ENCODE data around the gene SEMA3C. TPM values are rescaled to one million over a fixed set of nuclear protein-coding genes. Genes with fewer than 3 reads are reported as not detected.

SEMA3C gene
- total RNA-seq, 2 experiments from 2014 or later = not detected

DNA sequence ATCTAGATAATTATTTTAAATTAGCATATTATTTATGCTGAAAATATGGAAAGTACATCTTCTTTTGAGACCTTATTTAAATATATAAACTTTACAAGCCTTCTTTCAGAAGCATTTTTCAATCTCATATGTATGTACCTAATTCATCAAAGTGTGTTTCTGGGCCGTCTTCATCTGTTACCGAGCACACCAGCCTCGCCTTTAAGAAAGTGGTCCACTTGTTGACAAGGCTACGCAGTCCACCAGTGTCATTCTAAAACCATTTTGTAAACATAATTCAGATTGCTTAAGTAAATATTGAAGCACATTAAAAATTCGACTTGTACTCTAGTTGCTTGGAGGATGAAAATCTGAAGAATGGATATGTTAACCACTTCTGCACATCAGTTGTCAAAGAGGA lies 116.3 kb downstream of the SEMA3C start:
- no peaks in the 10 kb centered on the region for H3K4me1 Mint-ChIP-seq
- intact Hi-C loops (cut with DNase I, micrococcal nuclease) = no loop called here
- ATAC-seq (no peak), DNase-seq (no peak)
- ChIA-PET CTCF (no interaction called here), POLR2A (no interaction called here)
- H3K27me3 Mint-ChIP-seq = no peaks in the 10 kb centered on the region
- no peaks in the 10 kb centered on the region for H3K36me3 Mint-ChIP-seq (ENCODE audit: low read depth)
- no peak overlapping the region for H3K27ac Mint-ChIP-seq
- no peak overlapping the region for H3K4me3 Mint-ChIP-seq
- H3K9me3 Mint-ChIP-seq (ENCODE audit: low read depth) = no peaks in the 10 kb centered on the region

DNA sequence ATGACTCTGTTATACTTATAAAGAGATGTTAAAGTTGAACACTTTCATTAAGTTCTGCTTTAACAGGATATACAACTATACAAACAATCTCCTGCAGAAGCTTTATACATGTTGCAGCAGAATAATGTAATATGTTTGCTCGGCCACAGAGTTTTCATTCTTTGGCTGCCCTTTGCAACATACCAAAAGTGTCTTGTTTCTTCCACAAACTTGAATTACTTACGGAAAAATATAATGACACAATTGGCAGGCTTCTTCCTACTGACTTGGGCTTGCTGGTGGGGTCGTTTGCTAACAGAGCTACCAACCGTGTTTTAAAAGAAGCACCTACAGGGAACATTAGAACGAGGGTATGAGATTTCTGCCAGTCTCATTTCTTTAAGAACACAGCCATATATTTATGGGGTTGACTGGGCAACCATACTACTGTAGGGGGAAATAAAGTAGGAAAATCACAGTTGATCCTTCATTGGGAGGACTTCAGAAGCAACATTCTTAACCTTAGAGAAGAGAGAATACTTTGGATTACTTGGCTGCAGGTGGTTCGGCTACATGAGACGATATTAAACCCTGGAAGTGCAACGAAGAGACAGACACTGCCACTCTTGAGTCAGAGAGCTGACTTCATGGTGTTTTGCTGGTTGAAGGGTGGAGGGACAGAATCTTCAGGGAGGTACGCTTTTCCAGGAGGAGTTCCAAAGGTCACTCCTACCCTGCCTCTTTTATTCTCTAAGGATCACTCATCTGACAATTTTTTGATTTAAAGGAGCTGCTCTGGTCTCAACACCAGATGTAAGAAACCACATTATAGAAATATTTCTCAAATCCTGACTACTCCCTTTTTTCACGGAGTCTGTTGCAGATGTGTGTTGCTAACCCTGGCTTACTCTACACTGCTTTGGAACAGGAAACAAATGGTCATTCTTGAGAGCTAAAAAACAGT lies 123.9 kb downstream of the SEMA3C start:
- no peaks in the 10 kb centered on the region for H3K27me3 Mint-ChIP-seq
- H3K4me1 Mint-ChIP-seq = no peaks in the 10 kb centered on the region
- no peak overlapping the region for H3K4me3 Mint-ChIP-seq
- intact Hi-C loops (cut with DNase I, micrococcal nuclease) = no loop called here
- H3K9me3 Mint-ChIP-seq (ENCODE audit: low read depth) = no peaks in the 10 kb centered on the region
- ATAC-seq (no peak), DNase-seq (no peak)
- POLR2A ChIA-PET = no interaction called here
- CTCF ChIA-PET = no interaction called here
- no peaks in the 10 kb centered on the region for H3K36me3 Mint-ChIP-seq (ENCODE audit: low read depth)
- no peak overlapping the region for H3K27ac Mint-ChIP-seq

GRCh38 chr7:80791509-80791929 lies 127.3 kb downstream of the SEMA3C start:
- Mint-ChIP-seq H3K27ac (no peak overlapping the region), H3K27me3 (no peaks in the 10 kb centered on the region), H3K4me1 (no peaks in the 10 kb centered on the region), H3K36me3 (ENCODE audit: low read depth) (no peaks in the 10 kb centered on the region), H3K4me3 (no peak overlapping the region), H3K9me3 (ENCODE audit: low read depth) (no peaks in the 10 kb centered on the region)
- no peak for DNase-seq
- no peak for ATAC-seq
- intact Hi-C loops (cut with DNase I, micrococcal nuclease) = no loop called here
- ChIA-PET CTCF (no interaction called here), POLR2A (no interaction called here)

DNA sequence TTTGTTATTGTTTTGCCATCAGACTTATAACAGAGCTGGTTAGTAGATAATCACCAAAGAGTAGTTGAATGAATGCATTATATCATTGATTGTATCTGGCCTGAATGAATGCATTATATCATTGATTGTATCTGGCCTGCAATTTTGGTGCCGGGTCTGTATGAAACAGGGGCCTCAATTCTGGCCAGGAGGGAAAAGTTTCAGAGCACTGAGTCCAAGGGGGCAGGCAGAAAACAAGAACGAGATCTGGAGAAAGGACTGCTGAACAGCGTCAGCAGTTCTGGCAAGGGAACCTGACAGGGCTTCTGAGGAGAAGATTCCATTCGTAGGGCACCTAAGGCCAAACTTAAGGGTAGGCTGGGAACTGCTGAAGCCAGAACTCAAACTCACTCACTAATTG lies 128.0 kb downstream of the SEMA3C start:
- Mint-ChIP-seq H3K4me3 (no peak overlapping the region), H3K4me1 (no peaks in the 10 kb centered on the region), H3K27ac (no peak overlapping the region), H3K9me3 (ENCODE audit: low read depth) (no peaks in the 10 kb centered on the region), H3K27me3 (no peaks in the 10 kb centered on the region), H3K36me3 (ENCODE audit: low read depth) (no peaks in the 10 kb centered on the region)
- no peak for DNase-seq
- no peak for ATAC-seq
- intact Hi-C loops (cut with DNase I, micrococcal nuclease) = no loop called here
- CTCF ChIA-PET = no interaction called here
- POLR2A ChIA-PET = no interaction called here

DNA sequence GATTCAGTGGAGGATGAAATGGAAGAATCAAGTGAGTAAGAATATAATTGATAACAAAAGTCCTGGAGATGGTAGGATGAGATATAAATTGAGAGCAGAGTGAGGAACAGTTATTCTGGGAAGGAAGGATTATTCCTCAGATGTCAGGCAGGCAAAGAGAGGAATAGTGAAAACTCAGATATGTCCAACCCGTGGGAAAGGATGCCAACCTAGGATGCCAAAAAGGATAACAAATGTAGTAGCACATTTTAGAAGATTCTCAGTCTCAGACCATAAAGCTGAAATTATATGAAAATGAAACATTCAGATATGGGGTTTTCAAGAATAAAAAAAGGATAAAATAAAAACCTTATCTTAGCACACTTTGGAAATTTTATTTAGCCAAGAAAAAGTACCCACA lies 131.1 kb downstream of the SEMA3C start:
- intact Hi-C loops (cut with DNase I, micrococcal nuclease) = no loop called here
- ChIA-PET CTCF (no interaction called here), POLR2A (no interaction called here)
- Mint-ChIP-seq H3K4me3 (no peak overlapping the region), H3K36me3 (ENCODE audit: low read depth) (no peaks in the 10 kb centered on the region), H3K4me1 (no peaks in the 10 kb centered on the region), H3K27ac (no peak overlapping the region), H3K27me3 (no peaks in the 10 kb centered on the region), H3K9me3 (ENCODE audit: low read depth) (no peaks in the 10 kb centered on the region)
- DNase-seq (no peak), ATAC-seq (no peak)

- Mint-ChIP-seq H3K36me3 (ENCODE audit: low read depth) (no peaks in the 10 kb centered on the region), H3K4me3 (no peak overlapping the region), H3K27me3 (no peaks in the 10 kb centered on the region), H3K27ac (no peak overlapping the region), H3K4me1 (no peaks in the 10 kb centered on the region), H3K9me3 (ENCODE audit: low read depth) (no peaks in the 10 kb centered on the region)
- intact Hi-C loops (cut with DNase I, micrococcal nuclease) = no loop called here
- no peak for DNase-seq
- POLR2A ChIA-PET = no interaction called here
- no peak for ATAC-seq
- CTCF ChIA-PET = no interaction called here
These were observed 132.8 kb downstream of the SEMA3C start for GRCh38 chr7:80785961-80786536.

GRCh38 chr7:80785276-80785675 lies 133.6 kb downstream of the SEMA3C start:
- no peak for ATAC-seq
- CTCF ChIA-PET = no interaction called here
- H3K36me3 Mint-ChIP-seq (ENCODE audit: low read depth) = no peaks in the 10 kb centered on the region

DNA sequence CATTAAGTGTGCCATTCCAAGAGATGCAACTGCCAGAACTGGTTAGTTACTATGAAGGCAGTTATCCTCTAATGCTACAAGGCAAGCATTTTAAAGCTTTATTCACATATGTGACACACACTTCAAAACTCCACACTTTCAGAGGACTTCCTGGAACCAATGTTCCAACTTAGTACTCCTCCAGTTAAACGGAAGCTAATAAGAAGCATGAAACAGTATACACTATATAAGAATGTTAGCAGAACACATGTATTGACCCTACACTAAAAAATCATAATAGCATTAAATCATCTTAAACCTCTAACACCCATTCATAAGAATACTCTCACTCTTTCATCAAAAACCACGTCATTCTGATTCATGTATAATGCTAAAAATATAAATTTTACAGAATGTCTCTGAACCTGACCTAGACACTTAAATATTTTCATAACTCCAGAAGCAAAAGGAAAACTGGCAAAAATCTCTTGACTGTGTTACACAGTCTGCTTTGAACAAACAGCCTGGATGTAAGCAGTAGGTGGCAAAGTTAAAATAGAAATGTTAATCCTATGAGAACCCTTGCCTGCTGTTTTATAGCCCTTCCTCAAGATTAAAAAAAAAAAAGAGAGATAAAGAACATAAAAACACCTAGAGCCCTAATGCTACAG lies 135.0 kb downstream of the SEMA3C start:
- no peak for DNase-seq
- ATAC-seq = no peak
- H3K4me1 Mint-ChIP-seq = no peaks in the 10 kb centered on the region
- no peak overlapping the region for H3K4me3 Mint-ChIP-seq
- CTCF ChIA-PET = no interaction called here
- H3K9me3 Mint-ChIP-seq (ENCODE audit: low read depth) = no peaks in the 10 kb centered on the region
- H3K36me3 Mint-ChIP-seq (ENCODE audit: low read depth) = no peaks in the 10 kb centered on the region
- H3K27me3 Mint-ChIP-seq = no peaks in the 10 kb centered on the region
- POLR2A ChIA-PET = no interaction called here
- intact Hi-C loops (cut with DNase I, micrococcal nuclease) = no loop called here
- H3K27ac Mint-ChIP-seq = no peak overlapping the region

More at GRCh38 chr7:80785276-80785675, 133.6 kb downstream of the SEMA3C start:
- Mint-ChIP-seq H3K9me3 (ENCODE audit: low read depth) (no peaks in the 10 kb centered on the region), H3K4me3 (no peak overlapping the region), H3K27ac (no peak overlapping the region), H3K27me3 (no peaks in the 10 kb centered on the region), H3K4me1 (no peaks in the 10 kb centered on the region)
- POLR2A ChIA-PET = no interaction called here
- DNase-seq = no peak
- intact Hi-C loops (cut with DNase I, micrococcal nuclease) = no loop called here

- H3K27me3 Mint-ChIP-seq = no peaks in the 10 kb centered on the region
These were observed 135.6 kb downstream of the SEMA3C start for GRCh38 chr7:80783186-80783677.

DNA sequence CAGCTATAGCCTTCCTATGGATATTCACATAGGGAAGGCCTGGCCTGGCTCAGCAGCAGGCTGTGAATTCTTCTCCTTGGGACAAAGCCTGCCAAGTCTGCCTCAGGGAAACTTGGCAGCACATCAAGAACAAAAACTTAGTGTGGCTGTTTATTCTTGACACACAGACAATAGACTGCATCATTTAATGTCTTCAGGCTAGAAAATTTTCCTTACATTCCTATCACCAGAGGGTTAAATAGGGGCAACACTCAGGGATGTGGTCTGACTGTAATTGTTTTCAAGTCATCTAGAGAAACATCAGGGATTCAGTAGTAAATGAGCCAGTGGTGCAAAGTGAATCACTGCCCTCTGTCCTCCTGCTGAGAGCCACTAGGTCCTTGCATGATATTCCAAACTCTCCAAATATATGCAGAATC lies 137.3 kb downstream of the SEMA3C start:
- Mint-ChIP-seq H3K27me3 (no peaks in the 10 kb centered on the region), H3K36me3 (ENCODE audit: low read depth) (no peaks in the 10 kb centered on the region), H3K4me1 (no peaks in the 10 kb centered on the region), H3K4me3 (no peak overlapping the region), H3K9me3 (ENCODE audit: low read depth) (no peaks in the 10 kb centered on the region), H3K27ac (no peak overlapping the region)
- intact Hi-C loops (cut with DNase I, micrococcal nuclease) = no loop called here
- ChIA-PET POLR2A (no interaction called here), CTCF (no interaction called here)
- DNase-seq = no peak
- no peak for ATAC-seq

More at GRCh38 chr7:80783186-80783677, 135.6 kb downstream of the SEMA3C start:
- no peak for ATAC-seq
- ChIA-PET POLR2A (no interaction called here), CTCF (no interaction called here)
- H3K4me1 Mint-ChIP-seq = no peaks in the 10 kb centered on the region
- no peaks in the 10 kb centered on the region for H3K36me3 Mint-ChIP-seq (ENCODE audit: low read depth)
- intact Hi-C loops (cut with DNase I, micrococcal nuclease) = no loop called here
- no peak overlapping the region for H3K27ac Mint-ChIP-seq
- no peaks in the 10 kb centered on the region for H3K9me3 Mint-ChIP-seq (ENCODE audit: low read depth)
- no peak for DNase-seq
- no peak overlapping the region for H3K4me3 Mint-ChIP-seq

- no peak for DNase-seq
- intact Hi-C loops (cut with DNase I, micrococcal nuclease) = no loop called here
- no peaks in the 10 kb centered on the region for H3K9me3 Mint-ChIP-seq (ENCODE audit: low read depth)
- CTCF ChIA-PET = no interaction called here
- POLR2A ChIA-PET = interaction anchor here (0.6 kb wide), 1 partner anchor 71 kb away, joined by 10 read pairs; no protein-coding TSS in a partner anchor
- H3K36me3 Mint-ChIP-seq (ENCODE audit: low read depth) = no peaks in the 10 kb centered on the region
- no peaks in the 10 kb centered on the region for H3K4me1 Mint-ChIP-seq
- H3K27me3 Mint-ChIP-seq = no peaks in the 10 kb centered on the region
- no peak overlapping the region for H3K27ac Mint-ChIP-seq
- ATAC-seq = no peak
- no peak overlapping the region for H3K4me3 Mint-ChIP-seq
These were observed 137.7 kb downstream of the SEMA3C start for GRCh38 chr7:80781146-80781545.

DNA sequence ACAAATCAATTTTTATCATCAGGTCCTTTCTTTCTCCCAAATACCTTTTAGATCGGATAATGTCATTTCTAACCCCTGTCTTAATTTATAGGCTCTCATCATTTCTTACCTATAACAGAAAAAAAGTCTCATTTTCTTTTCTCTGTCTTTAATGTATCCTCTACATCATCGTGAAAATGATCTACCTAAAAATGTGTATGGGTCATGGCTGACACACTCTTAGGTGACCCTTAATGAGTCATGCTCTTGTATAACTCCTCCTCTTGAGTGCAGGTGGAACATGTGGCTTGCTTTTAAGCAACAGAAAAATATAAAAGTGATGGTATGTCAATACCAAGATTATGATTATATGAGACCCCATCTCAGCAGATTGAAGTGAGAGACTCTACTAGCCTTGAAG lies 139.4 kb downstream of the SEMA3C start:
- intact Hi-C loops (cut with DNase I, micrococcal nuclease) = no loop called here
- ChIA-PET POLR2A (no interaction called here), CTCF (no interaction called here)
- Mint-ChIP-seq H3K4me3 (no peak overlapping the region), H3K9me3 (ENCODE audit: low read depth) (no peaks in the 10 kb centered on the region), H3K36me3 (ENCODE audit: low read depth) (no peaks in the 10 kb centered on the region), H3K27ac (no peak overlapping the region), H3K27me3 (no peaks in the 10 kb centered on the region), H3K4me1 (no peaks in the 10 kb centered on the region)
- DNase-seq = no peak
- no peak for ATAC-seq

Data from activated CD4-positive, alpha-beta T cell treated with anti-CD3 and anti-CD28 coated beads for 36 hours (primary cell).